Neural cell (in vitro differentiated cells): ENCODE data around the gene ISG20L2. TPM values are rescaled to one million over a fixed set of nuclear protein-coding genes. Genes with fewer than 3 reads are reported as not detected.

ENCODE experiments used
- H2AFZ ChIP-seq: fragments of 200-600, 300-800 bp; sonication (generic), shearing (Covaris generic); 2 replicates; pipeline ENCODE4 v1.6.0; 2014; ENCODE audit warnings: low read depth, mild to moderate bottlenecking, antibody characterized with exemption, low read length, moderate library complexity
- H3F3A ChIP-seq: fragments of 200-600 bp; shearing (Covaris generic); 2 replicates; pipeline ENCODE4 v1.6.1; 2016; ENCODE audit warnings: mild to moderate bottlenecking, moderate library complexity, mixed read lengths, antibody characterized with exemption, low read length; ENCODE audit not compliant: insufficient read depth, poor library complexity, severe bottlenecking
- H3K27ac ChIP-seq: fragments of 200-600, 300-800 bp; sonication (generic), shearing (Covaris generic); 2 replicates; pipeline ENCODE4 v1.5.1; 2014; ENCODE audit warnings: mild to moderate bottlenecking, low read length, moderate library complexity
- H3K27me3 ChIP-seq: fragments of 300-800, 200-600 bp; sonication (generic), shearing (Covaris generic); 2 replicates; pipeline ENCODE4 v1.6.0; 2014; ENCODE audit warnings: mild to moderate bottlenecking, low read depth, low read length, moderate library complexity; ENCODE audit not compliant: insufficient read depth
- H3K36me3 ChIP-seq: fragments of 300-800, 200-600 bp; sonication (generic), shearing (Covaris generic); 2 replicates; pipeline ENCODE4 v1.5.1; 2014; ENCODE audit warnings: mild to moderate bottlenecking, antibody characterized with exemption, low read length, moderate library complexity; ENCODE audit not compliant: insufficient read depth
- H3K4me2 ChIP-seq: fragments of 300-800, 200-600 bp; sonication (generic), shearing (Covaris generic); 2 replicates; pipeline ENCODE4 v1.6.0; 2014; ENCODE audit warnings: mild to moderate bottlenecking, low read length
- H3K4me3 ChIP-seq: fragments of 300-800, 200-600 bp; sonication (generic), shearing (Covaris generic); 2 replicates; pipeline ENCODE4 v1.5.1; 2014; ENCODE audit warnings: mild to moderate bottlenecking, low read length, moderate library complexity
- H3K79me2 ChIP-seq: fragments of 200-600 bp; shearing (Covaris generic); replicated peaks from 2 replicates; pipeline ENCODE4 v1.6.0; 2014; ENCODE audit warnings: mild to moderate bottlenecking, low read length, moderate library complexity; ENCODE audit not compliant: insufficient read depth
- H3K9ac ChIP-seq: fragments of 300-800, 200-600 bp; sonication (generic), shearing (Covaris generic); 2 replicates; pipeline ENCODE4 v1.6.1; 2016; ENCODE audit warnings: mild to moderate bottlenecking, low read length, mixed read lengths
- H3K9me2 ChIP-seq: fragments of 200-600 bp; shearing (Covaris generic); 2 replicates; pipeline ENCODE4 v1.6.1; 2016; ENCODE audit warnings: mild to moderate bottlenecking, low read length, mixed read lengths; ENCODE audit not compliant: insufficient read depth
- H3K9me3 ChIP-seq: fragments of 200-600, 300-800 bp; sonication (generic), shearing (Covaris generic); 2 replicates; pipeline ENCODE4 v1.6.1; 2016; ENCODE audit warnings: mild to moderate bottlenecking, mixed run types, low read length, moderate library complexity, mixed read lengths
- H4K20me1 ChIP-seq: fragments of 200-600 bp; shearing (Covaris generic); 2 replicates; pipeline ENCODE4 v1.6.1; 2016; ENCODE audit warnings: mild to moderate bottlenecking, mixed run types; ENCODE audit not compliant: insufficient read depth
- EP300 ChIP-seq: fragments of 450-650 bp; conservative IDR thresholded peaks from 2 replicates; pipeline ENCODE4 v1.6.1; 2014; ENCODE audit warnings: antibody characterized with exemption, mild to moderate bottlenecking, moderate library complexity; ENCODE audit not compliant: poor library complexity, severe bottlenecking
- EZH2 ChIP-seq: fragments of 200-600, 300-800 bp; shearing (Covaris generic), sonication (generic); IDR thresholded peaks from 2 replicates; pipeline ENCODE4 v1.6.1; 2014; ENCODE audit warnings: antibody characterized with exemption, low read length, borderline replicate concordance, mild to moderate bottlenecking; ENCODE audit not compliant: insufficient read depth, poor library complexity, severe bottlenecking
- MXI1 ChIP-seq: fragments of 450-650 bp; conservative IDR thresholded peaks from 2 replicates; pipeline ENCODE4 v1.6.1; 2014; ENCODE audit warnings: antibody characterized with exemption, mild to moderate bottlenecking; ENCODE audit not compliant: poor library complexity, severe bottlenecking
- POLR2AphosphoS5 ChIP-seq: IDR thresholded peaks from 2 replicates; pipeline ENCODE4 v1.6.1; 2012
- RAD21 ChIP-seq: fragments of 450-650 bp; conservative IDR thresholded peaks from 2 replicates; pipeline ENCODE4 v1.6.1; 2014; ENCODE audit warnings: antibody characterized with exemption, mild to moderate bottlenecking, moderate library complexity
- SMC3 ChIP-seq: fragments of 450-650 bp; conservative IDR thresholded peaks from 2 replicates; pipeline ENCODE4 v1.6.1; 2014; ENCODE audit warnings: antibody characterized with exemption, mild to moderate bottlenecking, moderate library complexity; ENCODE audit not compliant: poor library complexity
- TAF1 ChIP-seq: IDR thresholded peaks from 2 replicates; pipeline ENCODE4 v1.6.1; 2012; ENCODE audit warnings: low read depth
- polyA plus RNA-seq: library from polyadenylated mRNA; depleted of rRNA; stranded (reverse); fragments of >200 nt; gene quantifications from 2 replicates; pipeline ENCODE4 v1.2.3, GENCODE V29; 2014
- TF ChIP-seq, protein P1 (sequence below): fragments of 450-650 bp; IDR thresholded peaks from 2 replicates; pipeline ENCODE4 v1.5.1; 2014; ENCODE audit warnings: antibody characterized with exemption, mild to moderate bottlenecking, moderate library complexity; ENCODE audit not compliant: poor library complexity, severe bottlenecking
- TF ChIP-seq, protein P2 (sequence below): IDR thresholded peaks from 2 replicates; pipeline ENCODE4 v1.6.1; 2012; ENCODE audit warnings: borderline replicate concordance

The ISG20L2 gene
- polyA plus RNA-seq, 1 donor from 2014 or later: 8.5 TPM

DNA sequence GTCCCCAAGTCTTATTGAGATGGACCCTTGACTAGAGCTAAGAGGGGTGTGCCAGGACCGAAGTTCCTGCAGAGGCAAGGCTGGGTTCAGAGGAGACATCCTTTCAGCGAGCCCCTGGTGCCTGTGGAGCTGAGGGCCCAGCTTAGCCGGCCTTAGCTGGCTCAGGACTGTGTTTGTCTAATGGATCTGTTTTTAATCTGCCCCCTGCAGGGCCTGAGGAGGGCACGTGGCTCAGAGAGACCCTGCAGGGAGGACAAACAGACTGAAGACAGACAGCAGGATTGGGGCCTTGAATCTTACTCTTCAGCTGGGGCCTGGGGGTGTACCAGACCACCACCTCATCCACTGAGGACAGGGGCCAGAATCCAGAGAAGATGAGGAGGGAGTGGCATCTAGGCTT, 24.8 kb downstream of the ISG20L2 start (continued):
- TF ChIP-seq SMC3 (no peak), EZH2 (no peak), POLR2AphosphoS5 (no peak)

DNA sequence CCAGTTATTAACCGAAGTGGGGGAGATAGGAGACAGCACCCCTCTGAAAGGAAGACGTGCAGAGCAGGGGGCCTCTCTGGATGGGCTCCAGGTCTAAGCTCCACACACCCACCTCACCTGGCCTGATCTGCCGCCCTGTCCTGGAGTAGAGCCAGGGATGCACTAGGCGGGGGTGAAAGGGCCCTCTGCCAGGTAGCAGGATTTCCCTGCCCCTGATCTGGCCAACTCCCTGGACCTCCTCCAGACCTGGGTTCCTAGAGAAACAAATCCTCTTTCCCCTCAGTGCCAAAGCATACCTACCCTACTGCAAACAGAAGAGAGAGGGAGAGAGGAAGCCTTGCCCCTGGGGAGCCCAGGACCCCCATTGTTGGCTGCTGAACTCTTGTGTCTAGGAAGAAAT, 25.2 kb downstream of the ISG20L2 start:
- TF ChIP-seq TAF1 (no peak), MXI1 (no peak), EZH2 (no peak), EP300 (no peak)
- TF ChIP-seq, protein P1, sequence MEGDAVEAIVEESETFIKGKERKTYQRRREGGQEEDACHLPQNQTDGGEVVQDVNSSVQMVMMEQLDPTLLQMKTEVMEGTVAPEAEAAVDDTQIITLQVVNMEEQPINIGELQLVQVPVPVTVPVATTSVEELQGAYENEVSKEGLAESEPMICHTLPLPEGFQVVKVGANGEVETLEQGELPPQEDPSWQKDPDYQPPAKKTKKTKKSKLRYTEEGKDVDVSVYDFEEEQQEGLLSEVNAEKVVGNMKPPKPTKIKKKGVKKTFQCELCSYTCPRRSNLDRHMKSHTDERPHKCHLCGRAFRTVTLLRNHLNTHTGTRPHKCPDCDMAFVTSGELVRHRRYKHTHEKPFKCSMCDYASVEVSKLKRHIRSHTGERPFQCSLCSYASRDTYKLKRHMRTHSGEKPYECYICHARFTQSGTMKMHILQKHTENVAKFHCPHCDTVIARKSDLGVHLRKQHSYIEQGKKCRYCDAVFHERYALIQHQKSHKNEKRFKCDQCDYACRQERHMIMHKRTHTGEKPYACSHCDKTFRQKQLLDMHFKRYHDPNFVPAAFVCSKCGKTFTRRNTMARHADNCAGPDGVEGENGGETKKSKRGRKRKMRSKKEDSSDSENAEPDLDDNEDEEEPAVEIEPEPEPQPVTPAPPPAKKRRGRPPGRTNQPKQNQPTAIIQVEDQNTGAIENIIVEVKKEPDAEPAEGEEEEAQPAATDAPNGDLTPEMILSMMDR: no peak
- TF ChIP-seq, protein P2, sequence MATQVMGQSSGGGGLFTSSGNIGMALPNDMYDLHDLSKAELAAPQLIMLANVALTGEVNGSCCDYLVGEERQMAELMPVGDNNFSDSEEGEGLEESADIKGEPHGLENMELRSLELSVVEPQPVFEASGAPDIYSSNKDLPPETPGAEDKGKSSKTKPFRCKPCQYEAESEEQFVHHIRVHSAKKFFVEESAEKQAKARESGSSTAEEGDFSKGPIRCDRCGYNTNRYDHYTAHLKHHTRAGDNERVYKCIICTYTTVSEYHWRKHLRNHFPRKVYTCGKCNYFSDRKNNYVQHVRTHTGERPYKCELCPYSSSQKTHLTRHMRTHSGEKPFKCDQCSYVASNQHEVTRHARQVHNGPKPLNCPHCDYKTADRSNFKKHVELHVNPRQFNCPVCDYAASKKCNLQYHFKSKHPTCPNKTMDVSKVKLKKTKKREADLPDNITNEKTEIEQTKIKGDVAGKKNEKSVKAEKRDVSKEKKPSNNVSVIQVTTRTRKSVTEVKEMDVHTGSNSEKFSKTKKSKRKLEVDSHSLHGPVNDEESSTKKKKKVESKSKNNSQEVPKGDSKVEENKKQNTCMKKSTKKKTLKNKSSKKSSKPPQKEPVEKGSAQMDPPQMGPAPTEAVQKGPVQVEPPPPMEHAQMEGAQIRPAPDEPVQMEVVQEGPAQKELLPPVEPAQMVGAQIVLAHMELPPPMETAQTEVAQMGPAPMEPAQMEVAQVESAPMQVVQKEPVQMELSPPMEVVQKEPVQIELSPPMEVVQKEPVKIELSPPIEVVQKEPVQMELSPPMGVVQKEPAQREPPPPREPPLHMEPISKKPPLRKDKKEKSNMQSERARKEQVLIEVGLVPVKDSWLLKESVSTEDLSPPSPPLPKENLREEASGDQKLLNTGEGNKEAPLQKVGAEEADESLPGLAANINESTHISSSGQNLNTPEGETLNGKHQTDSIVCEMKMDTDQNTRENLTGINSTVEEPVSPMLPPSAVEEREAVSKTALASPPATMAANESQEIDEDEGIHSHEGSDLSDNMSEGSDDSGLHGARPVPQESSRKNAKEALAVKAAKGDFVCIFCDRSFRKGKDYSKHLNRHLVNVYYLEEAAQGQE: no peak
- no peak overlapping the region for H3K27ac ChIP-seq
- no peak overlapping the region for H3K4me2 ChIP-seq
- peaks cover 15% of the 10 kb centered on the region for H3K27me3 ChIP-seq
- H3K9me2 ChIP-seq: no peaks in the 10 kb centered on the region
- no peak overlapping the region for H3K4me3 ChIP-seq
- H3K9ac ChIP-seq: no peak overlapping the region
- no peaks in the 10 kb centered on the region for H3K9me3 ChIP-seq
- no peaks in the 10 kb centered on the region for H3K79me2 ChIP-seq
- H4K20me1 ChIP-seq: no peaks in the 10 kb centered on the region
- no peak overlapping the region for H2AFZ ChIP-seq
- H3K36me3 ChIP-seq: no peaks in the 10 kb centered on the region
- H3F3A ChIP-seq: peaks cover 8% of the 10 kb centered on the region

DNA sequence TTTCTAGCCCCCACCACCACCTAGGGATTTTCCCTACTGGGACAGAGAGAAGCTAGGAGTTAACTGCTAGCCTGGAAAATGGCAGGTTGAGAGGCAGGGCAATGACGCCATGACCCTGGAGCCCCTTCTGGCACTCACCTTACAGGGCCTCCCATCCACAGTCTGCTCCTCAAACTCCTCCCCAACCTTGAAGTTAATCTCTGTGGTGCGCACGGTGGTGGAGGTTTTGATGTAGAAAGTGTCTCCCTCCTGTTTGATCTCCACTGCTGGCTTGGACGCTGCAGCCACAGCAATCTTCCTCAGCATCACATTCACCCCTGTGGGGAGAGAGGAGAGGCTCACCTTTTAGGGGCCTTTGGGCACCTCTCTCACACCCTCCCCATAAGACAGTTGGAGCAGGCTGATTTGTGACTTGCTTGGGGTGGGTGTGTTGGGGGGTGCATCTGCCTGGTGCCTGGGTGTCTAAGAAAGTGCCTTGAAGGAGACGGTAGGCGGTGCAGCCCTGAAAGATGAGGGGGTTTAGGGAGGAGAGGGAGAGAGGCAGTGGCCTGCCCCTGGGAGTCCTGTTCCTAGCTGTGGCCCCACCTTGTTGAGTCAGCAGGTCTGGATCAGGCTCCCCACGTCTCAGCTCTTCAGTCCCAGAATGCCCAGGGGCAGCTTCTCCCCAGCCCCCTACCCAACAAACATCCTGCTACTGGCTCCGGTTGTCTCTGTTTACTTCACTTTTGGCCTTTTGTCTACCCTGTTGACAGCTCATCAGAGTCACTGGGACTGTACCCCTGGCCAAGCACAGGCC, 27.6 kb downstream of the ISG20L2 start:
- no peaks in the 10 kb centered on the region for H3K36me3 ChIP-seq
- no peaks in the 10 kb centered on the region for H3K79me2 ChIP-seq
- H3K27me3 ChIP-seq: peaks cover 15% of the 10 kb centered on the region
- H3K4me2 ChIP-seq: no peak overlapping the region
- no peak overlapping the region for H2AFZ ChIP-seq
- no peaks in the 10 kb centered on the region for H4K20me1 ChIP-seq
- no peak overlapping the region for H3K4me3 ChIP-seq
- no peaks in the 10 kb centered on the region for H3K9me2 ChIP-seq
- TF ChIP-seq, protein P1: no peak
- TF ChIP-seq, protein P2: no peak
- TF ChIP-seq MXI1: no peak
- TF ChIP-seq SMC3: no peak
- no peak for TF ChIP-seq RAD21
- no peak for TF ChIP-seq EZH2
- no peak for TF ChIP-seq EP300
- TF ChIP-seq POLR2AphosphoS5: no peak
- no peak for TF ChIP-seq TAF1
- peaks cover 2% of the 10 kb centered on the region for H3F3A ChIP-seq
- H3K9ac ChIP-seq: no peak overlapping the region
- H3K9me3 ChIP-seq: no peaks in the 10 kb centered on the region
- no peak overlapping the region for H3K27ac ChIP-seq
